ENCODE measurements around the gene ULK4.
A peak's percentile ranks its signal among the peaks of the same experiment; 100 is the strongest.
"Not testable (repeated sequence)": the region's sequence is repeated elsewhere in the genome, so short reads cannot be mapped to it uniquely, and the experiment has no call there.

Gene ULK4

DNA sequence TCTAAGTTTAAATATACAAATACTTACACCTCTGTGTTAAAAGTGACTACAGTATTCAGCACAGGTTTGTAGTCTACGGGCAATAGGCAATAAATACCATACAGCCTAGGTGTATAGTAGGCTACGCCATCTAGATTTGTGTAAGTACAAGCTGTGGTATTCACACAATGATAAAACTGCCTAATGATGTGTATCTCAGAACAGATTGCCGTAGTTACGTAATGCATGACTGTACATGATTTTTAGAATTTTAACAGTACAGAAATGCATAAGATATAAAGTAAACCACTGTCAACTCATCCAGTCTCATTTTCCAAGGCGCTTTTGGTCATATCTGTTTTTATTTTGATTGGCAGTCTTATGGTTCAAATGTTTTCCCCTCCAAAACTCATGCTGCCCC lies 396.9 kb downstream of the ULK4 start:
- DNase-seq (ENCODE audit: low read depth), result no peak
- TF ChIP-seq, protein P1, sequence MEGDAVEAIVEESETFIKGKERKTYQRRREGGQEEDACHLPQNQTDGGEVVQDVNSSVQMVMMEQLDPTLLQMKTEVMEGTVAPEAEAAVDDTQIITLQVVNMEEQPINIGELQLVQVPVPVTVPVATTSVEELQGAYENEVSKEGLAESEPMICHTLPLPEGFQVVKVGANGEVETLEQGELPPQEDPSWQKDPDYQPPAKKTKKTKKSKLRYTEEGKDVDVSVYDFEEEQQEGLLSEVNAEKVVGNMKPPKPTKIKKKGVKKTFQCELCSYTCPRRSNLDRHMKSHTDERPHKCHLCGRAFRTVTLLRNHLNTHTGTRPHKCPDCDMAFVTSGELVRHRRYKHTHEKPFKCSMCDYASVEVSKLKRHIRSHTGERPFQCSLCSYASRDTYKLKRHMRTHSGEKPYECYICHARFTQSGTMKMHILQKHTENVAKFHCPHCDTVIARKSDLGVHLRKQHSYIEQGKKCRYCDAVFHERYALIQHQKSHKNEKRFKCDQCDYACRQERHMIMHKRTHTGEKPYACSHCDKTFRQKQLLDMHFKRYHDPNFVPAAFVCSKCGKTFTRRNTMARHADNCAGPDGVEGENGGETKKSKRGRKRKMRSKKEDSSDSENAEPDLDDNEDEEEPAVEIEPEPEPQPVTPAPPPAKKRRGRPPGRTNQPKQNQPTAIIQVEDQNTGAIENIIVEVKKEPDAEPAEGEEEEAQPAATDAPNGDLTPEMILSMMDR (IDR thresholded peaks at IDR 0.05; ENCODE audit: insufficient read depth, low read depth, low read length, missing control alignments), result no peak

DNA sequence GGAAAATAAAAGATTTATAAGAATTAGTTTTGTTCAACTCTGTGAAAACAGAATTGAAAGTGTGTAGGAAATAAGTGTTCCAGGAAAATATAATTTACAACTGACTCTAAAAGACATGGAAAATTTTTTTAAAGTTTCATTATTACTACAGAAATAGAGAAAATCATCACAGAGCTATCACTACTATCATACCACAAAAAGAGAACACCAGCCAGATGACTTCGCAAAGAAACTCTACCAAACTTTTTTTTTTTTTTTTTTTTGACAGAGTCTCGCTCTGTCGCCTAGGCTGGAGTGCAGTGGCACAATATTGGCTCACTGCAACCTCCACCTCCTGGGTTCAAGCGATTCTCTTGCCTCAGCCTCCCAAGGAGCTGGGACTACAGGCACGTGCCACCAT lies 405.7 kb downstream of the ULK4 start:
- not testable (repeated sequence) for H3K4me3 ChIP-seq (ENCODE audit: low read depth, low read length); DNase-seq (ENCODE audit: low read depth)

More for the DNA sequence above, 396.9 kb downstream of the ULK4 start:
- H3K4me3 ChIP-seq (ENCODE audit: low read depth, low read length), result no peak overlapping the region

DNA sequence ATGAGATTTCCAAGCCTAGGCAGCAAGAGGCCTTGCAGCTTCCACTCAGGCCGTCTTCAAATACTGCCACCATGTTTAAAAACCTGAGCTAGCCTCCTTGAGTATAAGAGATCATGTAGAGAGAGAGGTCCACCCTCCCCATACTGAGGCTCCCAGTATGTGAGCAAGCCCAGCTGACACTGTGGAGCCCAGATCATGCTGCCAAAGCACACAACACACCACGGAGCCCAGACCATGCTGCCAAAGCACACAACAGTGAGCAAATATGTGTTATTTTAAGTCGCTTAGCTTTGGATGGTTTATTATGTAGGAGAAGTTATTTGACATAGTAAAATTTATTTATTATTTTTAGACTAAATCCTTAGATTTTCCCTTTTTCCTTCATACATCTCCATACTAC lies 428.9 kb downstream of the ULK4 start:
- no peak overlapping the region for H3K4me3 ChIP-seq (ENCODE audit: low read depth, low read length)
- no peak for DNase-seq (ENCODE audit: low read depth)
- TF ChIP-seq, protein P1 (IDR thresholded peaks at IDR 0.05; ENCODE audit: insufficient read depth, low read depth, low read length, missing control alignments), result no peak

DNA sequence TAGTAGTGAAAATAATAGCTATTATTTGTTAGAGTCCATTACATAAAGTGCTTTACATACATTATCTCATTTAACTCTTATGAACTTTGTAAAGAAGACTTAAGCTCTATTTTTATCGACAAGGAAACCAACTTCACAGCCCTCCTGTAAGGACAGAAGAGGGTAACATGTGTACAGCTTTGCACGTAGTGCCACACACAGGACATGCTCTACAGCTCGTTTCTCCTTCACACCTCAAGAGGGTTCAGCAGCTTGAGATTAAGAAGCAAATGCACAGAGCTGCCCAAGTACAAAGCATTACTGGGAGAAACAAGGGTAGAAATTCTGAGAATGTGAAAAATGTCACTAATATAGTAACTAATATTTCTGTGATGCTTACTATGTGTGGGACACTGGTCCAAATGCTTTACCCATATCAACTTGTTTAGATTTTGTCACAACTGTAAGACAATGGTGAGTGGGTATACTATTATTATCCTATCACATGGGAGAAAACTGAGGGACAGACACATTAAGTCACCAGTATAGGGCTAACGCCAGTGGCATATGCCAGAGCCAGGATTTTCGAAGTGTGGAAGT lies 434.8 kb downstream of the ULK4 start:
- TF ChIP-seq, protein P1 (IDR thresholded peaks at IDR 0.05; ENCODE audit: insufficient read depth, low read depth, low read length, missing control alignments), result no peak
- DNase-seq (ENCODE audit: low read depth), result no peak
- no peak overlapping the region for H3K4me3 ChIP-seq (ENCODE audit: low read depth, low read length)

DNA sequence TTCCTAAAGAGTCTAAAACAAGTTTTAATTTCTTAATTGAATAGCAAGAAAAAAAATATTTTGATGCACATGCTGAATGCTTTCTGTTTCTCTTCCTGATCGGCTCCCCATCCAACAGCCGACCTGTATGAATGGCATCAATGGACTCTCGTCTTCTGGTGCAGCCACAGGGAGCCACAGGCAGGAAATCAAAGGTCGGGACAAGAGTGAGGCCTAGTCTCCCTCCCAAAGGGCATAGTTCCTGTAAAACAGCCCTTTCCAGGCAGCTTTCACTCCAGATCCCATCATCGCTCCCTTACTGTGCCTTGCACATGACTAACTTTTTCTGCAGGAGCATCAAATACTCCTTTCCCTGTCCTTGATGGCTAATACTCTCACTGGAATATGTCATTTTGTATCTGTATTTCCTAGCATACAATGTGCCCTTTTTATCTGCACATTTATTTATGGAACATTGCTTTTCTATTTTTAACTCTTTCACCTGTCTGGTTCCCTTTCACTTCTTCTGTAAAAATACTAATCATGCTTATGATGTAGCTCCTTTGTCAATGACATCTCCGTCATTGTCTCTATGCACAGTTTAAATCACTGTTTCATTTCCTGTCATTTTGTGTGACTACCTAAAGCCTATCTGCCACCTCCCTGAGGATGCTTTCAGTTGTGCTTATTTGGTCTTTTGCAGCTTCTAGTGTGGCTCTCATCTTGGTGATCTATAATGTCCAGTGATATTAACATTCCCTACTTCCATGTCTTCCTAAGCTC lies 436.4 kb downstream of the ULK4 start:
- H3K4me3 ChIP-seq (ENCODE audit: low read depth, low read length), result no peak overlapping the region
- peak; percentile 58 for DNase-seq (ENCODE audit: low read depth)
- TF ChIP-seq, protein P1 (IDR thresholded peaks at IDR 0.05; ENCODE audit: insufficient read depth, low read depth, low read length, missing control alignments), result no peak

DNA sequence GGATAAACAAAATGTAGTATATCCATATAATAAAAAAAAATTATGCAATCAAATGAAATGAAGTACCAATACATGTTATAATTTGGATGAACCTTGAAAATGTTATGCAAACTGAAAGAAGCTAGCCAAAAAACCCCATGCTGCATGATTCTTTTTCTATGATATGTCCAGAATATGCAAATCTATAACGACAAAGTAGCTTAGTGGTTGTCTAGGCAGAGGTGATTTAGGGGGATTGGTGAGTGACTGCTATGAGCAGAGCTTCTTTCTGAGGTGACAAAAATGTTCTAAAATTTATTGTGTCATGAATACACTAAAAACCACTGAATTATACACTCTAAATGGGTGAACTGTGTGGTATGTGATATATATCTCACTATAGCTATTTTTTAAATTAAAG lies 438.0 kb downstream of the ULK4 start:
- no peak overlapping the region for H3K4me3 ChIP-seq (ENCODE audit: low read depth, low read length)
- TF ChIP-seq, protein P1 (IDR thresholded peaks at IDR 0.05; ENCODE audit: insufficient read depth, low read depth, low read length, missing control alignments), result no peak
- peak; percentile 22 for DNase-seq (ENCODE audit: low read depth)

DNA sequence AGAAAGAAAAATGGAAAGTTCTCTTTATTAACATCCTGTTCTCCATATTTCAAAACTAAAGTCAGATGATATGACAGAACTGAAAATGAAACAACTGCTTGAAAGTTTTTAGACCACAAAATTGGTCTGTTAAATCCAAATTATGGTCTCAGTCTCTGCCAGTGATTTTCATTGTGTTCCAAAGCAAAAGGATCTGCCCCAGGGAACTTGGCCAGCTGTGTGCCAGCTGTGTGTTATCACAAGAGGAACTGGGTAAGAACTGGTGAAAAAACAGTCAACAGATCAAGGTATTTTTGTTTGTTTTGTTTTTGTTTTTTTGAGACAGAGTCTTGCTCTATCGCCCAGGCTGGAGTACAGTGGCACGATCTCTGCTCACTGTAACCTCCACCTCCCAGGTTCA lies 439.3 kb downstream of the ULK4 start:
- TF ChIP-seq, protein P1 (IDR thresholded peaks at IDR 0.05; ENCODE audit: insufficient read depth, low read depth, low read length, missing control alignments), result no peak
- H3K4me3 ChIP-seq (ENCODE audit: low read depth, low read length), result no peak overlapping the region; the same call in none of the 2 replicates
- peak; percentile 84 for DNase-seq (ENCODE audit: low read depth)
